Testis (tissue), 3 donors: ENCODE data around the gene EP400. TPM values are rescaled to one million over a fixed set of nuclear protein-coding genes. Genes with fewer than 3 reads are reported as not detected.

Experiments
- DNase-seq: peaks from one replicate; pipeline ENCODE4 v3.0.0-alpha.2; 2019
- H3K27ac ChIP-seq, 2 donors: fragments of 200-600 bp; sonication (generic); one replicate each; pipeline ENCODE4 v1.5.1; 2019
- H3K27me3 ChIP-seq: fragments of 200-600 bp; sonication (generic); one replicate; pipeline ENCODE4 v1.5.1; 2019
- H3K36me3 ChIP-seq: fragments of 200-600 bp; sonication (generic); one replicate; pipeline ENCODE4 v1.5.1; 2017; ENCODE audit warnings: low read depth; ENCODE audit errors: missing control alignments
- H3K4me1 ChIP-seq: fragments of 200-600 bp; sonication (generic); one replicate; pipeline ENCODE4 v1.5.1; 2019
- H3K4me3 ChIP-seq, 2 donors: fragments of 200-600 bp; sonication (generic); one replicate each; pipeline ENCODE4 v1.5.1; 2017 to 2019
- H3K9me3 ChIP-seq: fragments of 200-600 bp; sonication (generic); one replicate; pipeline ENCODE4 v1.5.1; 2017
- CTCF ChIP-seq, 3 experiments: fragments of 450-650 bp in 2 of 3; fragments of 200-600 bp in 1 of 3; sonication (generic) in 1 of 3; IDR thresholded peaks; one replicate each; pipeline ENCODE4 v1.5.1; 2016 to 2019; ENCODE audit warnings: antibody characterized with exemption in 3 of 3, mild to moderate bottlenecking in 2 of 3, moderate library complexity in 1 of 3
- POLR2A ChIP-seq: fragments of 450-650 bp; IDR thresholded peaks from one replicate; pipeline ENCODE4 v1.6.1; 2017; ENCODE audit warnings: antibody characterized with exemption, mild to moderate bottlenecking, moderate library complexity
- WGBS, 2 donors: methylation state at CpG; one replicate each; pipeline ENCODE4 v1.1.5; 2018; 5-methylcytosine and 5-hydroxymethylcytosine counted together
- intact Hi-C: fragments of 100-400 bp; cut with DNase I; formaldehyde crosslinking; loops from one replicate; pipeline ENCODE4 v1.15.1; 2023; ENCODE audit warnings: low total_unique reads
- polyA plus RNA-seq: library from polyadenylated mRNA; stranded (reverse); fragments of 350-450 nt; fragmentation: Illumina TruSeq; extraction: RNeasy Lipid Tissue Mini Kit (QIAGEN cat#74804); gene quantifications from one replicate; pipeline ENCODE4 v1.2.3, GENCODE V29; 2014; ENCODE audit warnings: low read depth, low replicate concordance; ENCODE audit not compliant: insufficient read depth
- total RNA-seq, 2 donors: library from RNA; depleted of rRNA; stranded (reverse); fragments of >200 nt; gene quantifications; one replicate each; pipeline ENCODE4 v1.2.3, GENCODE V29; 2016

The EP400 gene
- total and polyA plus RNA-seq, 3 donors from 2014 or later, result 44.2 to 83.0 (median 69.4) TPM

GRCh38 chr12:131979606-131980005 lies 29.9 kb downstream of the EP400 start:
- intact Hi-C loops, result no loop called here
- no peak for TF ChIP-seq POLR2A
- no peak for TF ChIP-seq CTCF (IDR thresholded peaks at IDR 0.05)
- 93 to 95% methylated on average over 12 of the region's 12 CpGs for WGBS, 2 donors

GRCh38 chr12:131980263-131980662 lies 30.5 kb downstream of the EP400 start:
- no peak overlapping the region for H3K27ac ChIP-seq
- H3K9me3 ChIP-seq, result no peaks in the 10 kb centered on the region
- H3K4me1 ChIP-seq, result no peaks in the 10 kb centered on the region
- TF ChIP-seq CTCF (IDR thresholded peaks at IDR 0.05) (no peak), POLR2A (no peak)
- no peaks in the 10 kb centered on the region for H3K27me3 ChIP-seq
- H3K4me3 ChIP-seq, result no peak overlapping the region
- intact Hi-C loops, result no loop called here
- 70 to 81% methylated on average over 3 of the region's 3 CpGs for WGBS, 2 donors
- DNase-seq, result no peak
- no peaks in the 10 kb centered on the region for H3K36me3 ChIP-seq

More at GRCh38 chr12:131979606-131980005, 29.9 kb downstream of the EP400 start:
- H3K36me3 ChIP-seq, result no peaks in the 10 kb centered on the region
- no peaks in the 10 kb centered on the region for H3K4me1 ChIP-seq
- H3K4me3 ChIP-seq, result no peak overlapping the region
- no peak overlapping the region for H3K27ac ChIP-seq
- H3K27me3 ChIP-seq, result no peaks in the 10 kb centered on the region
- no peaks in the 10 kb centered on the region for H3K9me3 ChIP-seq
- DNase-seq, result no peak

- no peak for DNase-seq
- Histone ChIP-seq H3K9me3 (no peaks in the 10 kb centered on the region), H3K27me3 (no peaks in the 10 kb centered on the region), H3K4me1 (no peaks in the 10 kb centered on the region), H3K4me3 (no peak overlapping the region), H3K36me3 (no peaks in the 10 kb centered on the region), H3K27ac (no peak overlapping the region)
- 94 to 98% methylated on average over 6 to 10 of the region's 10 CpGs for WGBS, 2 donors
- intact Hi-C loops, result no loop called here
- TF ChIP-seq POLR2A, result no peak
- no peak for TF ChIP-seq CTCF (IDR thresholded peaks at IDR 0.05)
Measured at GRCh38 chr12:131981388-131981787, 31.6 kb downstream of the EP400 start.

GRCh38 chr12:131982041-131982440 lies 32.3 kb downstream of the EP400 start:
- peak; percentile 6 for DNase-seq
- Histone ChIP-seq H3K9me3 (no peaks in the 10 kb centered on the region), H3K4me1 (no peaks in the 10 kb centered on the region), H3K36me3 (no peaks in the 10 kb centered on the region), H3K27ac (no peak overlapping the region), H3K27me3 (no peaks in the 10 kb centered on the region), H3K4me3 (no peak overlapping the region)
- TF ChIP-seq CTCF (IDR thresholded peaks at IDR 0.05), result no peak
- TF ChIP-seq POLR2A, result no peak
- intact Hi-C loops, result no loop called here
- 95 to 98% methylated on average over 6 to 16 of the region's 17 CpGs for WGBS, 2 donors

GRCh38 chr12:131983026-131983425 lies 33.3 kb downstream of the EP400 start:
- H3K27me3 ChIP-seq, result no peaks in the 10 kb centered on the region
- no peaks in the 10 kb centered on the region for H3K36me3 ChIP-seq
- TF ChIP-seq POLR2A, result no peak
- TF ChIP-seq CTCF (IDR thresholded peaks at IDR 0.05), result no peak
- DNase-seq, result peak; percentile 4
- peaks cover under 1% of the 10 kb centered on the region for H3K4me1 ChIP-seq
- WGBS, 2 donors, result 89 to 92% methylated on average over 6 of the region's 6 CpGs
- no peak overlapping the region for H3K27ac ChIP-seq
- H3K4me3 ChIP-seq, result no peak overlapping the region
- H3K9me3 ChIP-seq, result no peaks in the 10 kb centered on the region
- intact Hi-C loops, result no loop called here
